ENCODE data around the gene RSU1. TPM values are rescaled to one million over a fixed set of nuclear protein-coding genes. Genes with fewer than 3 reads are reported as not detected.

RSU1 gene
- total RNA-seq, 1 experiment from 2014 or later = 29.5 TPM

GRCh38 chr10:16606421-16606820 lies 210.8 kb downstream of the RSU1 start:
- Histone ChIP-seq H4K20me1 (ENCODE audit: insufficient read depth) (no peaks in the 10 kb centered on the region), H2AFZ (ENCODE audit: low read depth, low read length, poor library complexity, severe bottlenecking) (no peak overlapping the region), H3K27me3 (ENCODE audit: insufficient read depth, low read length) (no peaks in the 10 kb centered on the region), H3K9me3 (ENCODE audit: control insufficient read depth in 1 of 2, insufficient read depth in 1 of 2, low read depth in 1 of 2, low read length in 2 of 2) (no peaks in the 10 kb centered on the region), H3K4me3 (replicated peaks in 1 of 2; ENCODE audit: low read depth in 1 of 2, low read length in 2 of 2) (no peak overlapping the region), H3K4me1 (ENCODE audit: control insufficient read depth in 1 of 2, insufficient read depth in 2 of 2, low read length in 2 of 2) (no peaks in the 10 kb centered on the region), H3K36me3 (ENCODE audit: control insufficient read depth in 1 of 2, insufficient read depth in 2 of 2, low read length in 2 of 2) (no peaks in the 10 kb centered on the region), H3K27ac (ENCODE audit: low read depth, low read length) (no peak overlapping the region), H3K9ac (ENCODE audit: low read length) (no peak overlapping the region), H3K79me2 (ENCODE audit: insufficient read depth, low read length) (no peaks in the 10 kb centered on the region), H3K4me2 (ENCODE audit: low read length) (no peak overlapping the region), H3K9me2 (ENCODE audit: insufficient read depth) (no peaks in the 10 kb centered on the region)
- TF ChIP-seq SRF (IDR thresholded peaks at IDR 0.05; ENCODE audit: low read depth) = no peak
- no peak for TF ChIP-seq EZH2phosphoT487 (IDR thresholded peaks at IDR 0.05; ENCODE audit: borderline replicate concordance)
- no peak for TF ChIP-seq MAX (IDR thresholded peaks at IDR 0.05)
- TF ChIP-seq ZFX (IDR thresholded peaks at IDR 0.05) = no peak
- no peak for TF ChIP-seq EZH2 (IDR thresholded peaks at IDR 0.05)
- TF ChIP-seq CTCF (IDR thresholded peaks at IDR 0.05 in 2 of 3, conservative IDR thresholded peaks at IDR 0.05 in 1 of 3; ENCODE audit: borderline replicate concordance in 1 of 3, insufficient read depth in 1 of 3, low read depth in 2 of 3, low read length in 2 of 3) = no peak
- no peak for TF ChIP-seq ZBTB33 (IDR thresholded peaks at IDR 0.05; ENCODE audit: extremely low read depth, insufficient replicate concordance, low read length)
- TF ChIP-seq JUND (IDR thresholded peaks at IDR 0.05) = no peak
- no peak for TF ChIP-seq YY1 (IDR thresholded peaks at IDR 0.05; ENCODE audit: extremely low read depth, insufficient replicate concordance, low read depth, low read length)
- POLR2A ChIA-PET = no interaction called here
- ATAC-seq (no peak), DNase-seq (ENCODE audit: low read depth, low spot score) (no peak)
- RAD21 ChIA-PET (ENCODE audit: low non-redundant PET in 1 of 2, low total read pairs in 2 of 2, uncharacterized antibody in 2 of 2, unreplicated experiment in 2 of 2) = no interaction called here
- intact Hi-C loops (cut with micrococcal nuclease) = no loop called here
- CTCF ChIA-PET = no interaction called here
- BruUV-seq (replicated peaks) = no TSS peak
